Suprapubic skin (tissue), 4 donors: ENCODE data around the gene OR4Q2. TPM values are rescaled to one million over a fixed set of nuclear protein-coding genes. Genes with fewer than 3 reads are reported as not detected.

ENCODE experiments used
- DNase-seq, 2 donors: peaks; one replicate each; pipeline ENCODE4 v3.0.0-alpha.2; 2019; ENCODE audit warnings: low spot score in 2 of 2
- H3K27ac ChIP-seq: fragments of 200-600 bp; sonication (generic); one replicate; pipeline ENCODE4 v1.5.1; 2019
- H3K27me3 ChIP-seq: fragments of 200-600 bp; sonication (generic); one replicate; pipeline ENCODE4 v1.5.1; 2019
- H3K36me3 ChIP-seq: fragments of 200-600 bp; sonication (generic); one replicate; pipeline ENCODE4 v1.5.1; 2019
- H3K4me1 ChIP-seq: fragments of 200-600 bp; sonication (generic); one replicate; pipeline ENCODE4 v1.5.1; 2019
- H3K4me3 ChIP-seq: fragments of 200-600 bp; sonication (generic); one replicate; pipeline ENCODE4 v1.5.1; 2019; ENCODE audit warnings: mild to moderate bottlenecking
- H3K9me3 ChIP-seq: fragments of 200-600 bp; sonication (generic); one replicate; pipeline ENCODE4 v1.5.1; 2019
- CTCF ChIP-seq, 2 donors: fragments of 200-600 bp in 1 of 2; fragments of 450-650 bp in 1 of 2; sonication (generic) in 1 of 2; IDR thresholded peaks; one replicate each; pipeline ENCODE4 v1.5.1; 2016 to 2019; ENCODE audit warnings: antibody characterized with exemption in 2 of 2, mild to moderate bottlenecking in 1 of 2, moderate library complexity in 1 of 2
- EP300 ChIP-seq: sonication (generic); formaldehyde crosslinking; IDR thresholded peaks from one replicate; pipeline ENCODE4 v1.6.1; 2017; ENCODE audit warnings: antibody characterized with exemption
- POLR2A ChIP-seq, 2 donors: fragments of 450-650 bp; IDR thresholded peaks; one replicate each; pipeline ENCODE4 v1.6.1; 2017; ENCODE audit warnings: antibody characterized with exemption in 2 of 2, mild to moderate bottlenecking in 2 of 2, moderate library complexity in 2 of 2
- POLR2AphosphoS5 ChIP-seq, 3 donors: sonication (generic); formaldehyde crosslinking; IDR thresholded peaks; one replicate each; pipeline ENCODE4 v1.6.1; 2017; ENCODE audit warnings: antibody characterized with exemption in 3 of 3
- WGBS: methylation state at CpG from one replicate; pipeline ENCODE4 v1.1.5; 2018; 5-methylcytosine and 5-hydroxymethylcytosine counted together
- total RNA-seq, 4 donors: library from RNA; depleted of rRNA; stranded (reverse); fragments of >200 nt; gene quantifications; one replicate each; pipeline ENCODE4 v1.1.0, GENCODE V29; 2016

Gene OR4Q2
- total RNA-seq, 4 donors from 2014 or later: not detected

GRCh38 chr14:20008156-20008555 is 6.2 kb downstream of the OR4Q2 start:
- Histone ChIP-seq H3K4me3 (no peak overlapping the region), H3K27me3 (no peaks in the 10 kb centered on the region), H3K36me3 (no peaks in the 10 kb centered on the region), H3K4me1 (no peaks in the 10 kb centered on the region), H3K9me3 (peaks cover 3% of the 10 kb centered on the region), H3K27ac (no peak overlapping the region)
- TF ChIP-seq CTCF (IDR thresholded peaks at IDR 0.05): no peak
- TF ChIP-seq POLR2AphosphoS5 (IDR thresholded peaks at IDR 0.05): no peak
- no peak for TF ChIP-seq POLR2A (IDR thresholded peaks at IDR 0.05)
- no peak for TF ChIP-seq EP300
- no peak for DNase-seq

GRCh38 chr14:20019257-20019865 is 17.4 kb downstream of the OR4Q2 start, which contains the start of gene OR4K14:
Gene OR4K14 (minus strand): TSS chr14:20019307. CDS start chr14:20015193, 4,114 bp downstream.
- TF ChIP-seq POLR2A (IDR thresholded peaks at IDR 0.05) (no peak), CTCF (IDR thresholded peaks at IDR 0.05) (no peak), POLR2AphosphoS5 (IDR thresholded peaks at IDR 0.05) (no peak), EP300 (no peak)
- no peak within 1 kb of the TSS for H3K27ac ChIP-seq
- no peak within 1 kb of the TSS for H3K4me3 ChIP-seq
- H3K27me3 ChIP-seq: no peaks in the 10 kb centered on the region
- no peak for DNase-seq
- WGBS: 63% methylated on average over 2 of the region's 2 CpGs
- H3K9me3 ChIP-seq: no peaks in the 10 kb centered on the region
- no peaks in the 10 kb centered on the region for H3K4me1 ChIP-seq
- no peaks in the 10 kb centered on the region for H3K36me3 ChIP-seq

- no peaks in the 10 kb centered on the region for H3K9me3 ChIP-seq
- H3K27ac ChIP-seq: no peak overlapping the region
- no peak overlapping the region for H3K4me3 ChIP-seq
- no peak for DNase-seq
- H3K27me3 ChIP-seq: no peaks in the 10 kb centered on the region
- no peaks in the 10 kb centered on the region for H3K4me1 ChIP-seq
- no peaks in the 10 kb centered on the region for H3K36me3 ChIP-seq
- WGBS: 76% methylated on average over 6 of the region's 6 CpGs
- no peak for TF ChIP-seq POLR2AphosphoS5 (IDR thresholded peaks at IDR 0.05)
Observed at GRCh38 chr14:20031058-20031457, 29.1 kb downstream of the OR4Q2 start.

GRCh38 chr14:20035449-20035848 is 33.5 kb downstream of the OR4Q2 start:
- TF ChIP-seq POLR2A (IDR thresholded peaks at IDR 0.05): no peak
- TF ChIP-seq CTCF (IDR thresholded peaks at IDR 0.05): no peak
- no peak for TF ChIP-seq EP300
- no peak for TF ChIP-seq POLR2AphosphoS5 (IDR thresholded peaks at IDR 0.05)
- Histone ChIP-seq H3K36me3 (no peaks in the 10 kb centered on the region), H3K27me3 (no peaks in the 10 kb centered on the region), H3K4me1 (no peaks in the 10 kb centered on the region), H3K4me3 (no peak overlapping the region), H3K9me3 (no peaks in the 10 kb centered on the region), H3K27ac (no peak overlapping the region)
- 79% methylated on average over 3 of the region's 3 CpGs for WGBS
- DNase-seq: no peak

GRCh38 chr14:20035938-20036337 is 34.0 kb downstream of the OR4Q2 start, which contains the start of gene OR4K13:
Gene OR4K13 (minus strand): TSS chr14:20036038. CDS start chr14:20034758, 1,280 bp downstream.
- 90% methylated on average over 4 of the region's 4 CpGs for WGBS

More at GRCh38 chr14:20035938-20036337, 34.0 kb downstream of the OR4Q2 start, which contains the start of gene OR4K13:
- no peaks in the 10 kb centered on the region for H3K27me3 ChIP-seq
- DNase-seq: no peak
- H3K27ac ChIP-seq: no peak within 1 kb of the TSS
- H3K4me3 ChIP-seq: no peak within 1 kb of the TSS
- no peaks in the 10 kb centered on the region for H3K9me3 ChIP-seq
- no peaks in the 10 kb centered on the region for H3K4me1 ChIP-seq
- TF ChIP-seq POLR2A (IDR thresholded peaks at IDR 0.05): no peak
- TF ChIP-seq EP300: no peak
- no peak for TF ChIP-seq CTCF (IDR thresholded peaks at IDR 0.05)
- TF ChIP-seq POLR2AphosphoS5 (IDR thresholded peaks at IDR 0.05): no peak
- H3K36me3 ChIP-seq: no peaks in the 10 kb centered on the region
